ENCODE data around the gene SMR3B. TPM values are rescaled to one million over a fixed set of nuclear protein-coding genes. Genes with fewer than 3 reads are reported as not detected.

SMR3B gene
- polyA plus RNA-seq, 1 of the 3 experiments (the other 2 are of a cell fraction), result not detected

GRCh38 chr4:70356185-70356584 lies 26.7 kb upstream of the SMR3B start:
- CTCF ChIA-PET, result no interaction called here
- no peak overlapping the region for H3K9ac ChIP-seq
- H3K4me3 ChIP-seq (ENCODE audit: low read depth in 2 of 2, low read length in 1 of 2), result no peak overlapping the region
- no peaks in the 10 kb centered on the region for H3K36me3 ChIP-seq (replicated peaks in 1 of 2; ENCODE audit: control insufficient read depth in 1 of 2, insufficient read depth in 2 of 2, low read length in 1 of 2)
- DNase-seq, result no peak
- H3K4me2 ChIP-seq, result no peak overlapping the region
- WGBS (ENCODE audit: low lambda C conversion rate), result 0% methylated on average over 1 of the region's 1 CpG
- no peaks in the 10 kb centered on the region for H3K27me3 ChIP-seq (ENCODE audit: insufficient read depth)
- no peak overlapping the region for H2AFZ ChIP-seq (ENCODE audit: low read depth)
- H3K4me1 ChIP-seq (ENCODE audit: control insufficient read depth in 1 of 2, insufficient read depth in 2 of 2, low read depth in 1 of 2, low read length in 1 of 2), result no peaks in the 10 kb centered on the region
- H3F3A ChIP-seq (replicated peaks; ENCODE audit: insufficient read depth), result no peaks in the 10 kb centered on the region
- no peaks in the 10 kb centered on the region for H3K79me2 ChIP-seq (ENCODE audit: insufficient read depth)
- no peaks in the 10 kb centered on the region for H4K20me1 ChIP-seq (ENCODE audit: insufficient read depth)
- no peaks in the 10 kb centered on the region for H3K9me3 ChIP-seq
- TF ChIP-seq MXI1 (IDR thresholded peaks at IDR 0.05; ENCODE audit: low read depth, low read length) (no peak), MAX (IDR thresholded peaks at IDR 0.05; ENCODE audit: low read depth) (no peak), FOSL2 (IDR thresholded peaks at IDR 0.05; ENCODE audit: borderline replicate concordance, low read depth) (no peak), NRF1 (IDR thresholded peaks at IDR 0.05; ENCODE audit: low read depth, low read length) (no peak), EP300 (IDR thresholded peaks at IDR 0.05; ENCODE audit: borderline replicate concordance in 1 of 2, low read depth in 1 of 2, low read length in 1 of 2) (no peak), CHD2 (IDR thresholded peaks at IDR 0.05; ENCODE audit: low read length, partially characterized antibody) (no peak)
- TF ChIP-seq, protein P1, sequence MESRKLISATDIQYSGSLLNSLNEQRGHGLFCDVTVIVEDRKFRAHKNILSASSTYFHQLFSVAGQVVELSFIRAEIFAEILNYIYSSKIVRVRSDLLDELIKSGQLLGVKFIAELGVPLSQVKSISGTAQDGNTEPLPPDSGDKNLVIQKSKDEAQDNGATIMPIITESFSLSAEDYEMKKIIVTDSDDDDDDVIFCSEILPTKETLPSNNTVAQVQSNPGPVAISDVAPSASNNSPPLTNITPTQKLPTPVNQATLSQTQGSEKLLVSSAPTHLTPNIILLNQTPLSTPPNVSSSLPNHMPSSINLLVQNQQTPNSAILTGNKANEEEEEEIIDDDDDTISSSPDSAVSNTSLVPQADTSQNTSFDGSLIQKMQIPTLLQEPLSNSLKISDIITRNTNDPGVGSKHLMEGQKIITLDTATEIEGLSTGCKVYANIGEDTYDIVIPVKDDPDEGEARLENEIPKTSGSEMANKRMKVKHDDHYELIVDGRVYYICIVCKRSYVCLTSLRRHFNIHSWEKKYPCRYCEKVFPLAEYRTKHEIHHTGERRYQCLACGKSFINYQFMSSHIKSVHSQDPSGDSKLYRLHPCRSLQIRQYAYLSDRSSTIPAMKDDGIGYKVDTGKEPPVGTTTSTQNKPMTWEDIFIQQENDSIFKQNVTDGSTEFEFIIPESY (IDR thresholded peaks at IDR 0.05; ENCODE audit: borderline replicate concordance, low read depth), result no peak
- POLR2A ChIA-PET, result no interaction called here
- no peak overlapping the region for H3K27ac ChIP-seq (ENCODE audit: low read depth in 2 of 2, low read length in 1 of 2)
- no peaks in the 10 kb centered on the region for H3K9me2 ChIP-seq

- Histone ChIP-seq H3K36me3 (replicated peaks in 1 of 2; ENCODE audit: control insufficient read depth in 1 of 2, insufficient read depth in 2 of 2, low read length in 1 of 2) (no peaks in the 10 kb centered on the region), H2AFZ (ENCODE audit: low read depth) (no peak overlapping the region), H3K4me2 (no peak overlapping the region), H3K9me2 (no peaks in the 10 kb centered on the region), H3K79me2 (ENCODE audit: insufficient read depth) (no peaks in the 10 kb centered on the region), H3K27ac (ENCODE audit: low read depth in 2 of 2, low read length in 1 of 2) (no peak overlapping the region), H3K27me3 (ENCODE audit: insufficient read depth) (no peaks in the 10 kb centered on the region), H3F3A (replicated peaks; ENCODE audit: insufficient read depth) (no peaks in the 10 kb centered on the region), H3K9ac (no peak overlapping the region), H3K4me1 (ENCODE audit: control insufficient read depth in 1 of 2, insufficient read depth in 2 of 2, low read depth in 1 of 2, low read length in 1 of 2) (no peaks in the 10 kb centered on the region), H4K20me1 (ENCODE audit: insufficient read depth) (no peaks in the 10 kb centered on the region), H3K9me3 (no peaks in the 10 kb centered on the region), H3K4me3 (ENCODE audit: low read depth in 2 of 2, low read length in 1 of 2) (no peak overlapping the region)
- no peak for DNase-seq
- ChIA-PET POLR2A (no interaction called here), CTCF (no interaction called here)
- 2% methylated on average over 3 of the region's 3 CpGs for WGBS (ENCODE audit: low lambda C conversion rate)
- TF ChIP-seq, protein P2, sequence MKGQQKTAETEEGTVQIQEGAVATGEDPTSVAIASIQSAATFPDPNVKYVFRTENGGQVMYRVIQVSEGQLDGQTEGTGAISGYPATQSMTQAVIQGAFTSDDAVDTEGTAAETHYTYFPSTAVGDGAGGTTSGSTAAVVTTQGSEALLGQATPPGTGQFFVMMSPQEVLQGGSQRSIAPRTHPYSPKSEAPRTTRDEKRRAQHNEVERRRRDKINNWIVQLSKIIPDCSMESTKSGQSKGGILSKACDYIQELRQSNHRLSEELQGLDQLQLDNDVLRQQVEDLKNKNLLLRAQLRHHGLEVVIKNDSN (IDR thresholded peaks at IDR 0.05; ENCODE audit: borderline replicate concordance, low read depth), result no peak
- TF ChIP-seq REST (IDR thresholded peaks at IDR 0.05; ENCODE audit: low read depth, low read length), result no peak
- no peak for TF ChIP-seq CHD2 (IDR thresholded peaks at IDR 0.05; ENCODE audit: low read length, partially characterized antibody)
- TF ChIP-seq, protein P3, sequence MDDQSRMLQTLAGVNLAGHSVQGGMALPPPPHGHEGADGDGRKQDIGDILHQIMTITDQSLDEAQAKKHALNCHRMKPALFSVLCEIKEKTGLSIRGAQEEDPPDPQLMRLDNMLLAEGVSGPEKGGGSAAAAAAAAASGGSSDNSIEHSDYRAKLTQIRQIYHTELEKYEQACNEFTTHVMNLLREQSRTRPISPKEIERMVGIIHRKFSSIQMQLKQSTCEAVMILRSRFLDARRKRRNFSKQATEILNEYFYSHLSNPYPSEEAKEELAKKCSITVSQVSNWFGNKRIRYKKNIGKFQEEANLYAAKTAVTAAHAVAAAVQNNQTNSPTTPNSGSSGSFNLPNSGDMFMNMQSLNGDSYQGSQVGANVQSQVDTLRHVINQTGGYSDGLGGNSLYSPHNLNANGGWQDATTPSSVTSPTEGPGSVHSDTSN (IDR thresholded peaks at IDR 0.05), result no peak
- TF ChIP-seq TEAD4 (IDR thresholded peaks at IDR 0.05; ENCODE audit: borderline replicate concordance, insufficient read depth), result no peak
- TF ChIP-seq SMC3 (IDR thresholded peaks at IDR 0.05; ENCODE audit: low read depth, low read length), result no peak
- TF ChIP-seq JUND (IDR thresholded peaks at IDR 0.05), result no peak
- no peak for TF ChIP-seq YY1 (IDR thresholded peaks at IDR 0.05; ENCODE audit: low read depth)
Measured at GRCh38 chr4:70359115-70359661, 23.7 kb upstream of the SMR3B start.

Measured in SK-N-SH (cell line).